ENCODE results near the gene SLC26A11. TPM values are rescaled to one million over a fixed set of nuclear protein-coding genes. Genes with fewer than 3 reads are reported as not detected.
"Not testable (repeated sequence)": the region's sequence is repeated elsewhere in the genome, so short reads cannot be mapped to it uniquely, and the experiment has no call there.

The SLC26A11 gene
- total RNA-seq, 4 donors from 2014 or later: 7.9 to 19.7 (median 13.7) TPM

DNA sequence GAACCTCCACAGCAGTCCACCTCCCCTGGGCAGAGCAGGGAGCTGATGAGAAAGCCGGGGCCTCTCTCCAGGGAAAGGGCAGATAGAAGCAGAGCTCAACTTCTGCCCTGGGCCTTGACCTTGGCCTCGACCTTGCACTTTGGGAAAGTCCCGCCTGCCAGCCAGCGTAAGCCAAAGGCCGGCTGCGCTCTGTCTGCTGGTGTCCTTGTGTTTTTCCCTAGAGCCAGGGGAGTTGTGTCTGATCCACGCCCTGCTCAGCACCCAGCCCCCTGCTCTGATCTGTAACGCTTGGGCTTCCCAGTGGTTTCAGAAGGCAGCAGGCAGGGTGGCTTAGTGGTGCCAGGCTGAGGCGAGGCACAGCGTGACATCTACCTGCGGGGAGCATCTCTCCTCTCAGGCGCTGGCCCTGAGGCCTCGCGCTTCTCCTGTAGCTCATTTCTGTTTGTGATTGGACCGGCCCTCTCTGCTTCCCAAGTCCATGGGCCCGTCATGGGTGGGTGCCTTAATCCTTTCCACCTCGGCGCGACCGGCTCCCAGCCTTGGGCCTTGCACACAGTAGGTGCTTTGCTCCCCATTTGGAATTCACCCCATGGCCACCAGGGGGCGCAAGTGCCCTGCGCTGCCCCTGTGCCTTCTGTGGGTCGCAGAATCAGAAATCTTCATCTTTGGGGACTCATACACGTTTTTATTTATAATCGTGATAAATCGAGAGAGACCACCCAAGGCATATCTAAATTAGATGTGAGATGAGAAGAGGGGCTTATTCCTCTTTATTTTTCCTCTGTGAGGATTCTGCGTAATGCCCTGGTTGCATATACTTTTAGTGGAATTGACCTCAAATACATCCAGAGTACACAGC is 24.3 kb upstream of the SLC26A11 start:
- Histone ChIP-seq H3K36me3 (no peaks in the 10 kb centered on the region), H3K27me3 (peaks cover 56% of the 10 kb centered on the region), H3K9me3 (no peaks in the 10 kb centered on the region), H3K4me3 (no peak overlapping the region), H3K27ac (no peak overlapping the region), H3K4me1 (peaks cover 0 to 13% (median 0%) of the 10 kb centered on the region in 3 donors)
- 47 to 52% methylated on average over 13 to 14 of the region's 27 CpGs for WGBS, 2 donors (ENCODE audit: low coverage in 1 of 2)
- TF ChIP-seq CTCF (IDR thresholded peaks at IDR 0.05) (peak in 3 of 4 experiments; percentile 65 to 84 (median 74)), EP300 (IDR thresholded peaks at IDR 0.05) (no peak), POLR2A (IDR thresholded peaks at IDR 0.05) (no peak), POLR2AphosphoS5 (IDR thresholded peaks at IDR 0.05) (no peak)
- ATAC-seq: no peak

- no peak overlapping the region for H3K27ac ChIP-seq
- H3K36me3 ChIP-seq: no peaks in the 10 kb centered on the region
- 83 to 89% methylated on average over 1 to 6 of the region's 7 CpGs for WGBS, 2 donors (ENCODE audit: low coverage in 1 of 2)
- ATAC-seq: no peak
- H3K9me3 ChIP-seq: no peaks in the 10 kb centered on the region
- peaks cover 0 to 6% (median 0%) of the 10 kb centered on the region in 3 donors for H3K4me1 ChIP-seq
- no peak for TF ChIP-seq EP300 (IDR thresholded peaks at IDR 0.05)
- no peak for TF ChIP-seq CTCF (IDR thresholded peaks at IDR 0.05)
- no peak overlapping the region for H3K4me3 ChIP-seq
- H3K27me3 ChIP-seq: peaks cover 49% of the 10 kb centered on the region
Observed at GRCh38 chr17:80196652-80197051, 23.6 kb upstream of the SLC26A11 start.

GRCh38 chr17:80198144-80198661 is 22.0 kb upstream of the SLC26A11 start:
- WGBS, 2 donors (ENCODE audit: low coverage in 1 of 2): 20 to 100% methylated on average over 1 of the region's 27 CpGs
- no peak for TF ChIP-seq EP300 (IDR thresholded peaks at IDR 0.05)
- no peak for TF ChIP-seq CTCF (IDR thresholded peaks at IDR 0.05)
- no peak for TF ChIP-seq POLR2AphosphoS5 (IDR thresholded peaks at IDR 0.05)
- no peak for TF ChIP-seq POLR2A (IDR thresholded peaks at IDR 0.05)
- H3K27me3 ChIP-seq: peaks cover 47% of the 10 kb centered on the region
- H3K36me3 ChIP-seq: no peaks in the 10 kb centered on the region
- H3K27ac ChIP-seq: no peak overlapping the region
- no peaks in the 10 kb centered on the region for H3K4me1 ChIP-seq
- H3K4me3 ChIP-seq: no peak overlapping the region
- no peaks in the 10 kb centered on the region for H3K9me3 ChIP-seq
- ATAC-seq: no peak

GRCh38 chr17:80199295-80199694 is 20.9 kb upstream of the SLC26A11 start:
- 19 to 40% methylated on average over 2 to 3 of the region's 6 CpGs for WGBS, 2 donors (ENCODE audit: low coverage in 1 of 2)
- H3K36me3 ChIP-seq, H3K4me1 ChIP-seq, H3K4me3 ChIP-seq, H3K9me3 ChIP-seq, ATAC-seq, H3K27ac ChIP-seq: not testable (repeated sequence)
- peaks cover 37% of the 10 kb centered on the region for H3K27me3 ChIP-seq

- no peak for ATAC-seq
- no peak overlapping the region for H3K4me3 ChIP-seq
- peaks cover 16% of the 10 kb centered on the region for H3K27me3 ChIP-seq
- TF ChIP-seq POLR2AphosphoS5 (IDR thresholded peaks at IDR 0.05): no peak
- TF ChIP-seq CTCF (IDR thresholded peaks at IDR 0.05): no peak
- TF ChIP-seq EP300 (IDR thresholded peaks at IDR 0.05): no peak
- TF ChIP-seq POLR2A (IDR thresholded peaks at IDR 0.05): no peak
- H3K36me3 ChIP-seq: no peaks in the 10 kb centered on the region
- 81% methylated on average over 3 of the region's 15 CpGs; no CpG with 5 or more reads in 1 of the 2 donors for WGBS, 2 donors (ENCODE audit: low coverage in 1 of 2)
- H3K4me1 ChIP-seq: no peaks in the 10 kb centered on the region
- H3K9me3 ChIP-seq: no peaks in the 10 kb centered on the region
- H3K27ac ChIP-seq: no peak overlapping the region
Observed at GRCh38 chr17:80201446-80201845, 18.8 kb upstream of the SLC26A11 start.

All from gastroesophageal sphincter (tissue), 4 donors.